Hepatocyte (in vitro differentiated cells): ENCODE results near the gene PAX4. TPM values are rescaled to one million over a fixed set of nuclear protein-coding genes. Genes with fewer than 3 reads are reported as not detected.

ENCODE experiments used
- DNase-seq: peaks from one replicate; pipeline ENCODE4 v3.0.0-alpha.2; 2016; ENCODE audit warnings: low spot score
- H2AFZ ChIP-seq: fragments of 200-600 bp; sonication (generic); 2 replicates; pipeline ENCODE4 v1.6.0; 2016; ENCODE audit warnings: antibody characterized with exemption, mild to moderate bottlenecking
- H3K27ac ChIP-seq: fragments of 200-600 bp; sonication (generic); 2 replicates; pipeline ENCODE4 v1.5.1; 2016; ENCODE audit warnings: mild to moderate bottlenecking
- H3K27me3 ChIP-seq: fragments of 200-600 bp; sonication (generic); 2 replicates; pipeline ENCODE4 v1.6.1; 2016
- H3K36me3 ChIP-seq: fragments of 200-600 bp; sonication (generic); replicated peaks from 2 replicates; pipeline ENCODE4 v1.5.1; 2016; ENCODE audit warnings: low read depth; ENCODE audit not compliant: insufficient read depth
- H3K4me1 ChIP-seq: fragments of 200-600 bp; sonication (generic); 2 replicates; pipeline ENCODE4 v1.5.1; 2016; ENCODE audit warnings: mild to moderate bottlenecking, moderate library complexity; ENCODE audit not compliant: insufficient read depth
- H3K4me2 ChIP-seq: fragments of 200-600 bp; sonication (generic); 2 replicates; pipeline ENCODE4 v1.6.0; 2016
- H3K4me3 ChIP-seq: fragments of 200-600 bp; sonication (generic); 2 replicates; pipeline ENCODE4 v1.5.1; 2016; ENCODE audit warnings: mild to moderate bottlenecking
- H3K79me2 ChIP-seq: fragments of 200-600 bp; sonication (generic); 2 replicates; pipeline ENCODE4 v1.6.0; 2017; ENCODE audit warnings: mild to moderate bottlenecking
- H3K9me2 ChIP-seq: fragments of 200-600 bp; sonication (generic); replicated peaks from 2 replicates; pipeline ENCODE4 v1.6.0; 2017; ENCODE audit warnings: mild to moderate bottlenecking; ENCODE audit not compliant: insufficient read depth
- H3K9me3 ChIP-seq: fragments of 200-600 bp; sonication (generic); 2 replicates; pipeline ENCODE4 v1.5.1; 2016; ENCODE audit warnings: low read depth, mild to moderate bottlenecking
- H4K20me1 ChIP-seq: fragments of 200-600 bp; sonication (generic); 2 replicates; pipeline ENCODE4 v1.6.0; 2016; ENCODE audit warnings: mild to moderate bottlenecking; ENCODE audit not compliant: insufficient read depth, poor library complexity, severe bottlenecking
- CTCF ChIP-seq: fragments of 200-600 bp; sonication (generic); IDR thresholded peaks from 2 replicates; pipeline ENCODE4 v1.5.1; 2016; ENCODE audit warnings: antibody characterized with exemption, mild to moderate bottlenecking; ENCODE audit not compliant: poor library complexity
- EZH2 ChIP-seq: fragments of 200-600 bp; sonication (generic); IDR thresholded peaks from 2 replicates; pipeline ENCODE4 v1.6.1; 2016; ENCODE audit warnings: antibody characterized with exemption, mild to moderate bottlenecking, borderline replicate concordance
- EZH2phosphoT487 ChIP-seq: fragments of 200-600 bp; sonication (generic); IDR thresholded peaks from one replicate; pipeline ENCODE4 v1.6.1; 2018; ENCODE audit warnings: antibody characterized with exemption, mild to moderate bottlenecking, low read depth, moderate library complexity; ENCODE audit not compliant: unreplicated experiment, severe bottlenecking
- WGBS: methylation state at CpG from one replicate; pipeline ENCODE4 v1.1.6; 2016; ENCODE audit warnings: low lambda C conversion rate; ENCODE audit errors: missing lambda C conversion rate; 5-methylcytosine and 5-hydroxymethylcytosine counted together
- polyA plus RNA-seq: library from polyadenylated mRNA; unstranded; fragments of >200 nt; fragmentation: Nextera tagmentation; extraction: Ambion mirVana; gene quantifications from 2 replicates; pipeline ENCODE4 v1.2.1, GENCODE V29; 2016
- total RNA-seq: library from RNA; depleted of rRNA; stranded (reverse); fragments of >200 nt; gene quantifications from 2 replicates; pipeline ENCODE4 v1.2.3, GENCODE V29; 2014

Gene PAX4
- total and polyA plus RNA-seq, 2 experiments from 2014 or later: 0.30 to 0.65 TPM

GRCh38 chr7:127655720-127656119 lies 37.8 kb upstream of the PAX4 start:
- Histone ChIP-seq H3K79me2 (peaks cover 85% of the 10 kb centered on the region), H2AFZ (no peak overlapping the region), H3K4me3 (no peak overlapping the region), H3K4me1 (peaks cover 34% of the 10 kb centered on the region), H3K27me3 (no peaks in the 10 kb centered on the region), H3K9me3 (no peaks in the 10 kb centered on the region), H4K20me1 (peaks cover 77% of the 10 kb centered on the region), H3K27ac (no peak overlapping the region), H3K36me3 (peaks cover 3% of the 10 kb centered on the region), H3K4me2 (peak overlapping the region; percentile 75), H3K9me2 (no peaks in the 10 kb centered on the region)
- WGBS: 78% methylated on average over 2 of the region's 2 CpGs
- DNase-seq: no peak
- TF ChIP-seq EZH2phosphoT487: no peak
- TF ChIP-seq CTCF: no peak
- no peak for TF ChIP-seq EZH2

- Histone ChIP-seq H3K4me3 (no peak overlapping the region), H3K36me3 (peaks cover 3% of the 10 kb centered on the region), H3K27ac (no peak overlapping the region), H3K9me3 (no peaks in the 10 kb centered on the region), H3K4me1 (peaks cover 33% of the 10 kb centered on the region), H3K9me2 (no peaks in the 10 kb centered on the region), H3K27me3 (no peaks in the 10 kb centered on the region), H2AFZ (no peak overlapping the region), H3K4me2 (peak overlapping the region; percentile 75), H4K20me1 (peaks cover 67% of the 10 kb centered on the region), H3K79me2 (peaks cover 74% of the 10 kb centered on the region)
- 76% methylated on average over 5 of the region's 5 CpGs for WGBS
- DNase-seq: no peak
- no peak for TF ChIP-seq EZH2
- no peak for TF ChIP-seq CTCF
- TF ChIP-seq EZH2phosphoT487: no peak
Observed at GRCh38 chr7:127654404-127655394, 36.8 kb upstream of the PAX4 start.

- Histone ChIP-seq H3K4me1 (peaks cover 33% of the 10 kb centered on the region), H3K4me2 (peak overlapping the region; percentile 75), H3K9me3 (no peaks in the 10 kb centered on the region), H3K27ac (no peak overlapping the region), H3K27me3 (no peaks in the 10 kb centered on the region), H3K36me3 (no peaks in the 10 kb centered on the region), H2AFZ (no peak overlapping the region), H3K9me2 (no peaks in the 10 kb centered on the region), H3K79me2 (peaks cover 61% of the 10 kb centered on the region), H3K4me3 (peak overlapping the region; percentile 63), H4K20me1 (peaks cover 54% of the 10 kb centered on the region)
- no peak for DNase-seq
- 75% methylated on average over 4 of the region's 4 CpGs for WGBS
- TF ChIP-seq EZH2 (no peak), EZH2phosphoT487 (no peak), CTCF (no peak)
Observed at GRCh38 chr7:127653396-127653795, 35.5 kb upstream of the PAX4 start.
